Stimulated activated CD4-positive, alpha-beta T cell treated with anti-CD3 and anti-CD28 coated beads, Interleukin-15, amount 100 ng/mL, for 1 hour (primary cell): ENCODE measurements around the gene RNF5.
"Not testable (repeated sequence)": the region's sequence is repeated elsewhere in the genome, so short reads cannot be mapped to it uniquely, and the experiment has no call there.

Source experiments
- DNase-seq, 2 donors: peaks; one replicate each; pipeline ENCODE4 v3.0.0-alpha.2; 2020; ENCODE audit warnings: low read depth in 1 of 2, low spot score in 1 of 2

The RNF5 gene

GRCh38 chr6:32203426-32204267 is 25.4 kb downstream of the RNF5 start:
- no peak for DNase-seq

- DNase-seq: no peak
Measured at GRCh38 chr6:32204268-32204715, 26.1 kb downstream of the RNF5 start.

- no peak for DNase-seq
Measured at GRCh38 chr6:32208996-32209395, 30.8 kb downstream of the RNF5 start.

- DNase-seq: no peak
Measured at GRCh38 chr6:32210191-32210601, 32.0 kb downstream of the RNF5 start.

- not testable (repeated sequence) for DNase-seq
Measured at GRCh38 chr6:32211432-32211831, 33.2 kb downstream of the RNF5 start.

GRCh38 chr6:32212076-32212760 is 34.0 kb downstream of the RNF5 start:
- DNase-seq: no peak

- DNase-seq: no peak
Measured at GRCh38 chr6:32213649-32214048, 35.4 kb downstream of the RNF5 start.

GRCh38 chr6:32214126-32214525 is 35.9 kb downstream of the RNF5 start:
- no peak for DNase-seq

- DNase-seq: no peak
Measured at GRCh38 chr6:32215617-32216016, 37.4 kb downstream of the RNF5 start.

- no peak for DNase-seq
Measured at GRCh38 chr6:32216285-32216684, 38.1 kb downstream of the RNF5 start.

GRCh38 chr6:32216998-32217397 is 38.8 kb downstream of the RNF5 start:
- no peak for DNase-seq

GRCh38 chr6:32218167-32218566 is 40.0 kb downstream of the RNF5 start:
- no peak for DNase-seq

- no peak for DNase-seq
Measured at GRCh38 chr6:32220021-32220420, 41.8 kb downstream of the RNF5 start.

- DNase-seq: no peak
Measured at GRCh38 chr6:32222333-32223230, 44.4 kb downstream of the RNF5 start.

GRCh38 chr6:32223258-32224235 is 45.3 kb downstream of the RNF5 start, which contains the start of gene NOTCH4:
NOTCH4 (minus strand) TSS chr6:32224067; CDS start chr6:32223928, 139 bp downstream.
- DNase-seq: no peak

GRCh38 chr6:32224696-32225095 is 46.5 kb downstream of the RNF5 start:
- DNase-seq: no peak

- DNase-seq: no peak
Measured at GRCh38 chr6:32226434-32226833, 48.2 kb downstream of the RNF5 start.
